Prostate gland (tissue), 2 donors: Measurements from ENCODE around the gene RSRC1. TPM values are rescaled to one million over a fixed set of nuclear protein-coding genes. Genes with fewer than 3 reads are reported as not detected.

Experiments
- DNase-seq: peaks from one replicate; pipeline ENCODE4 v3.0.0-alpha.2; 2019; ENCODE audit warnings: low spot score
- H3K27ac ChIP-seq, 2 donors: fragments of 200-600 bp; sonication (generic); 2 replicates each; pipeline ENCODE4 v1.5.1; 2017 to 2019
- H3K27me3 ChIP-seq: fragments of 200-600 bp; sonication (generic); replicated peaks from 2 replicates; pipeline ENCODE4 v1.5.1; 2019; ENCODE audit not compliant: insufficient read depth
- H3K36me3 ChIP-seq, 2 donors: fragments of 200-600 bp; sonication (generic); 1 replicate in 1 of 2; 2 replicates in 1 of 2; pipeline versions ENCODE4 v1.5.1 to v1.8.1; 2017 to 2019
- H3K4me1 ChIP-seq: fragments of 200-600 bp; sonication (generic); replicated peaks from 2 replicates; pipeline ENCODE4 v1.5.1; 2019
- H3K4me3 ChIP-seq, 2 donors: fragments of 200-600 bp; sonication (generic); 2 replicates each; pipeline ENCODE4 v1.5.1; 2017 to 2019
- H3K9me3 ChIP-seq: fragments of 200-600 bp; sonication (generic); 2 replicates; pipeline ENCODE4 v1.5.1; 2017
- POLR2A ChIP-seq: fragments of 450-650 bp; IDR thresholded peaks from one replicate; pipeline ENCODE4 v1.6.1; 2016; ENCODE audit warnings: antibody characterized with exemption, mild to moderate bottlenecking
- POLR2AphosphoS5 ChIP-seq: sonication (generic); formaldehyde crosslinking; IDR thresholded peaks from one replicate; pipeline ENCODE4 v1.6.1; 2017; ENCODE audit warnings: antibody characterized with exemption
- WGBS: methylation state at CpG from one replicate; pipeline ENCODE4 v1.1.5; 2018; 5-methylcytosine and 5-hydroxymethylcytosine counted together
- intact Hi-C: fragments of 100-400 bp; cut with DNase I; formaldehyde crosslinking; loops from one replicate; pipeline ENCODE4 v1.14.2; 2022
- total RNA-seq, 2 donors: library from RNA; depleted of rRNA; stranded (reverse); fragments of >200 nt; gene quantifications; one replicate each; pipeline ENCODE4 v1.1.0, GENCODE V29; 2016
- TF ChIP-seq, protein P1 (sequence below), 4 experiments: fragments of 200-600 bp in 2 of 4; fragments of 450-650 bp in 2 of 4; sonication (generic) in 2 of 4; IDR thresholded peaks; 1 replicate in 3 of 4; 2 replicates in 1 of 4; pipeline ENCODE4 v1.5.1; 2016 to 2019; ENCODE audit warnings: antibody characterized with exemption in 4 of 4, mild to moderate bottlenecking in 2 of 4, moderate library complexity in 2 of 4

RSRC1 gene
- total RNA-seq, 2 donors from 2014 or later: 36.5 to 50.7 TPM

GRCh38 chr3:158166223-158166622 is 56.3 kb downstream of the RSRC1 start:
- WGBS: 79% methylated on average over 2 of the region's 2 CpGs
- Histone ChIP-seq H3K4me1 (no peaks in the 10 kb centered on the region), H3K9me3 (no peaks in the 10 kb centered on the region), H3K27me3 (no peaks in the 10 kb centered on the region), H3K27ac (no peak overlapping the region), H3K4me3 (no peak overlapping the region), H3K36me3 (no peaks in the 10 kb centered on the region)
- intact Hi-C loops: no loop called here
- TF ChIP-seq POLR2A (no peak), POLR2AphosphoS5 (no peak)
- TF ChIP-seq, protein P1, sequence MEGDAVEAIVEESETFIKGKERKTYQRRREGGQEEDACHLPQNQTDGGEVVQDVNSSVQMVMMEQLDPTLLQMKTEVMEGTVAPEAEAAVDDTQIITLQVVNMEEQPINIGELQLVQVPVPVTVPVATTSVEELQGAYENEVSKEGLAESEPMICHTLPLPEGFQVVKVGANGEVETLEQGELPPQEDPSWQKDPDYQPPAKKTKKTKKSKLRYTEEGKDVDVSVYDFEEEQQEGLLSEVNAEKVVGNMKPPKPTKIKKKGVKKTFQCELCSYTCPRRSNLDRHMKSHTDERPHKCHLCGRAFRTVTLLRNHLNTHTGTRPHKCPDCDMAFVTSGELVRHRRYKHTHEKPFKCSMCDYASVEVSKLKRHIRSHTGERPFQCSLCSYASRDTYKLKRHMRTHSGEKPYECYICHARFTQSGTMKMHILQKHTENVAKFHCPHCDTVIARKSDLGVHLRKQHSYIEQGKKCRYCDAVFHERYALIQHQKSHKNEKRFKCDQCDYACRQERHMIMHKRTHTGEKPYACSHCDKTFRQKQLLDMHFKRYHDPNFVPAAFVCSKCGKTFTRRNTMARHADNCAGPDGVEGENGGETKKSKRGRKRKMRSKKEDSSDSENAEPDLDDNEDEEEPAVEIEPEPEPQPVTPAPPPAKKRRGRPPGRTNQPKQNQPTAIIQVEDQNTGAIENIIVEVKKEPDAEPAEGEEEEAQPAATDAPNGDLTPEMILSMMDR (IDR thresholded peaks at IDR 0.05): no peak
- DNase-seq: no peak

DNA sequence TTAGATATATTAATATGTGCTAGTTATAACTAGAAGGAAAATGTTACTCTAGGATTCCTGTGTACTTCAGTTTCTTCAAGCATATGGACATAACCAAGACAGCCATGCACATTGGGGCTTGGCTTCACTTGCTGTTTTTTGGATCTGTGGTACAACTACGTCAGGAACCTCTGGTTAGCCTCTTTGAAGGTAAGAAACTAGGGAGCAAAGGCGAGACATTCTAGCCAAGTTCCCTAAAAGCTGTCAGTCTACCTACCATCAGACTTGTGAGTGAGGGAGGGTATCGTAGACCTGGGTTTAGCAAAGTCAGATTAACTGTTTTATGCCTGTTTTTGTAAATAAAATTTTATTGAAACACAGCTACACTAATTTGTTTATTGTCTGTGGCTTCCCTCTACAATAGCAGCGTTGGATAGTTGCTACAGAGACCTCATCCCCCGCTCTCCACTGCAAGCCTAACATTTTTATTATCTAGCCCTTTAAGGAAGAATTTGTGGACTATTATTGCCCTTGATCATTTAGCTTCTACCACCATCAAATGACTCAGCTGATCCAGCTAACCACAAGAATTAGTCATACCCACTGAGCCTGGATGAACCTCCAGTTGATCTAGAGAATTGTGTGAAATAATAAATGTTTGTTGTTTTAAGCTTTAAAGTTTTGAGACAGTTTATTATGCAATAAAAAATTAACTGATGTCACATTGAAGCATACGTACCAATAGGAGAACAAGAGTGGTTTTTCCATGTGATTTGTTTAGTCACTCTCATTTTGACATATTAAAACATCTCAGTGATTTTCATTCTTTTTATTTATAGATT is 58.1 kb downstream of the RSRC1 start:
- Histone ChIP-seq H3K36me3 (no peaks in the 10 kb centered on the region), H3K27ac (no peak overlapping the region), H3K4me3 (no peak overlapping the region), H3K9me3 (no peaks in the 10 kb centered on the region), H3K27me3 (no peaks in the 10 kb centered on the region), H3K4me1 (no peaks in the 10 kb centered on the region)
- intact Hi-C loops: no loop called here
- DNase-seq: no peak
- whole genome bisulfite sequencing: 64% methylated on average over 6 of the region's 6 CpGs
- TF ChIP-seq, protein P1 (IDR thresholded peaks at IDR 0.05): no peak
- TF ChIP-seq POLR2AphosphoS5: no peak
- no peak for TF ChIP-seq POLR2A

DNA sequence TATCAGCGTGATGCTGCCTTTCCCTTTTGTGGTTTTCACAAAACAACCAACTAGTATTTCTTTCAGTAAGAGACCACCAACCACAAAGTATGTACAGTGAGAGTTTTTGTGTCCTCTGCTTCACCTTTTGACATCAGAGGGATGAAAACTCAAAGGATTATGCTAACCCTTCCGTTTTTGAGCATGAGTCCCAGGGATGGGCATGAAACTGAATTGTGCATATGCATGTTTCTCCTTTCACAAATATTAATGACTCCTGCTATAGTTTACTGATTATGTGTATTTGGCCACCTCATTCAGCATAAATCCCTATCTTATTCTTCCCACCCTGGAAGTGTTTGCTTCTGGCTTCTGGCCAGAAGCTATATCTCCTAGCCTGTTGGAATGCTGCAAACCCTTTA is 59.2 kb downstream of the RSRC1 start:
- TF ChIP-seq POLR2A (no peak), POLR2AphosphoS5 (no peak)
- TF ChIP-seq, protein P1 (IDR thresholded peaks at IDR 0.05): no peak
- Histone ChIP-seq H3K27ac (no peak overlapping the region), H3K4me1 (no peaks in the 10 kb centered on the region), H3K27me3 (no peaks in the 10 kb centered on the region), H3K9me3 (no peaks in the 10 kb centered on the region), H3K4me3 (no peak overlapping the region), H3K36me3 (no peaks in the 10 kb centered on the region)
- no peak for DNase-seq
- intact Hi-C loops: no loop called here
- WGBS: 79% methylated on average over 2 of the region's 2 CpGs

DNA sequence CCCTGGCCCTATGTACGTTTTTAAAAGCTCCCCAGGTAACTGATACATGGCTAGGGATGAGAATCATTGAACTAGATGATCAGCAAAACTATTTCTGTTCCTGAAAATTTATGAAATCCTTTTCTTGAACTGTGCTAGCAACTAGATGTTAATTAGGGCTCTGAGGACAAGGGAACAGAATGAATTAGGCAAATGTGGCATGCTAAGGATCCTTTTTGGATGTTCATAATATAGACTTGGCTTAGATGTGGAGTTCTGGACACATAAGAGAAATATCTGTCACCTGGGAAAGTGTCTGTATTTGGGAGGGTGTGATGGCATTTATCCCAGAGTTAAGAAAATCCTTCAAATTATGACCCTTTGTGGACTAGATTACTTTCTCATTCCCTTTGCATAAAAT is 71.2 kb downstream of the RSRC1 start:
- Histone ChIP-seq H3K36me3 (no peaks in the 10 kb centered on the region), H3K9me3 (no peaks in the 10 kb centered on the region), H3K27ac (no peak overlapping the region), H3K4me3 (no peak overlapping the region), H3K4me1 (no peaks in the 10 kb centered on the region), H3K27me3 (no peaks in the 10 kb centered on the region)
- no peak for DNase-seq
- no peak for TF ChIP-seq POLR2AphosphoS5
- 86% methylated on average over 1 of the region's 1 CpG for WGBS
- intact Hi-C loops: no loop called here

- H3K9me3 ChIP-seq: no peaks in the 10 kb centered on the region
- H3K4me3 ChIP-seq: no peak overlapping the region
- 61% methylated on average over 1 of the region's 1 CpG for WGBS
- TF ChIP-seq POLR2AphosphoS5: no peak
- TF ChIP-seq, protein P1 (IDR thresholded peaks at IDR 0.05): no peak
- TF ChIP-seq POLR2A: no peak
- H3K36me3 ChIP-seq: no peaks in the 10 kb centered on the region
- DNase-seq: no peak
- H3K4me1 ChIP-seq: no peaks in the 10 kb centered on the region
- H3K27me3 ChIP-seq: no peaks in the 10 kb centered on the region
- intact Hi-C loops: no loop called here
- no peak overlapping the region for H3K27ac ChIP-seq
These were observed 75.8 kb downstream of the RSRC1 start for GRCh38 chr3:158185711-158186110.
